Keratinocyte (primary cell): Measurements from ENCODE around the gene TMEM26. TPM values are rescaled to one million over a fixed set of nuclear protein-coding genes. Genes with fewer than 3 reads are reported as not detected.

ENCODE experiments used
- DNase-seq: peaks from one replicate; pipeline ENCODE4 v3.0.0-alpha.2; 2011; ENCODE audit warnings: low read depth, missing footprints, low spot score
- FAIRE-seq: peaks from 2 replicates; lab custom pipeline; 2011; peaks lifted over from hg19 to GRCh38; lab: Jason Lieb, UNC
- H2AFZ ChIP-seq: 2 replicates; pipeline ENCODE4 v1.6.0; 2012; ENCODE audit warnings: low read length, control low read depth, inconsistent platforms; ENCODE audit not compliant: control insufficient read depth
- H3K27ac ChIP-seq: 2 replicates; pipeline ENCODE4 v1.5.1; 2011; ENCODE audit warnings: low read length; ENCODE audit not compliant: control insufficient read depth, insufficient read depth
- H3K27me3 ChIP-seq: 3 replicates; pipeline ENCODE4 v1.6.0; 2011; ENCODE audit warnings: low read length; ENCODE audit not compliant: control insufficient read depth, insufficient read depth; ENCODE audit errors: extremely low read depth
- H3K36me3 ChIP-seq, 2 experiments: 2 replicates in 1 of 2; 3 replicates in 1 of 2; pipeline ENCODE4 v1.5.1; 2011; ENCODE audit warnings: low read length in 2 of 2, mild to moderate bottlenecking in 1 of 2; ENCODE audit not compliant: control insufficient read depth in 2 of 2, insufficient read depth in 2 of 2; ENCODE audit errors: extremely low read depth in 1 of 2
- H3K4me1 ChIP-seq: 3 replicates; pipeline ENCODE4 v1.5.1; 2011; ENCODE audit warnings: low read length; ENCODE audit not compliant: control insufficient read depth, insufficient read depth; ENCODE audit errors: extremely low read depth
- H3K4me2 ChIP-seq: 3 replicates; pipeline ENCODE4 v1.6.0; 2011; ENCODE audit warnings: low read depth, low read length; ENCODE audit not compliant: control insufficient read depth, insufficient read depth; ENCODE audit errors: extremely low read depth
- H3K4me3 ChIP-seq, 3 experiments: fragments of 200-600 bp in 1 of 3; sonication (generic) in 1 of 3; 2 replicates in 2 of 3; 3 replicates in 1 of 3; pipeline ENCODE4 v1.5.1; 2011 to 2016; ENCODE audit warnings: low read length in 3 of 3, mild to moderate bottlenecking in 3 of 3, control low read depth in 2 of 3, inconsistent platforms in 1 of 3, low read depth in 1 of 3, mixed read lengths in 1 of 3, mixed run types in 1 of 3, moderate library complexity in 1 of 3; ENCODE audit not compliant: control insufficient read depth in 2 of 3, insufficient read depth in 2 of 3; ENCODE audit errors: extremely low read depth in 1 of 3
- H3K79me2 ChIP-seq: 2 replicates; pipeline ENCODE4 v1.6.0; 2012; ENCODE audit warnings: low read length; ENCODE audit not compliant: control insufficient read depth, insufficient read depth
- H3K9ac ChIP-seq: 3 replicates; pipeline ENCODE4 v1.6.0; 2011; ENCODE audit warnings: low read length; ENCODE audit not compliant: control insufficient read depth, insufficient read depth; ENCODE audit errors: extremely low read depth
- H3K9me1 ChIP-seq: 3 replicates; pipeline ENCODE4 v1.6.0; 2011; ENCODE audit warnings: low read length; ENCODE audit not compliant: control insufficient read depth, insufficient read depth; ENCODE audit errors: extremely low read depth
- H3K9me3 ChIP-seq: 2 replicates; pipeline ENCODE4 v1.5.1; 2012; ENCODE audit warnings: low read depth, low read length; ENCODE audit not compliant: control insufficient read depth
- H4K20me1 ChIP-seq: 3 replicates; pipeline ENCODE4 v1.6.0; 2011; ENCODE audit warnings: low read length; ENCODE audit not compliant: control insufficient read depth, insufficient read depth; ENCODE audit errors: extremely low read depth
- EZH2 ChIP-seq: IDR thresholded peaks from one replicate; pipeline ENCODE4 v1.6.1; 2012; ENCODE audit warnings: inconsistent platforms, mild to moderate bottlenecking, low read length, moderate library complexity
- dilution Hi-C: fragments of 300-500 bp; cut with MboI; formaldehyde crosslinking; loops from one replicate; pipeline ENCODE4 v1.7.0; 2020; ENCODE audit warnings: low sequenced_read_pairs; ENCODE audit not compliant: extremely low pct_ligation_motif_present
- polyA plus RNA-seq, 5 experiments: library from polyadenylated mRNA; depleted of rRNA in 3 of 5; stranded (reverse) in 3 of 5; stranded (forward) in 1 of 5; unstranded in 1 of 5; fragments of >200 nt; gene quantifications; 1 replicate in 1 of 5; 2 replicates in 3 of 5; 3 replicates in 1 of 5; pipeline versions ENCODE4 v1.2.1 to v1.2.3, GENCODE V29; 2011 to 2012; ENCODE audit warnings: missing spikeins in 2 of 5, low read depth in 1 of 5, low replicate concordance in 1 of 5
- TF ChIP-seq, protein P1 (sequence below), 3 experiments: IDR thresholded peaks in 1 of 3; conservative IDR thresholded peaks in 1 of 3; optimal IDR thresholded peaks in 1 of 3; 2 replicates in 2 of 3; 3 replicates in 1 of 3; pipeline versions ENCODE3 to v1.5.1; 2011; ENCODE audit warnings: low read length in 3 of 3, mild to moderate bottlenecking in 3 of 3, moderate library complexity in 2 of 3, control low read depth in 1 of 3, inconsistent platforms in 1 of 3; ENCODE audit not compliant: insufficient read depth in 2 of 3; ENCODE audit errors: extremely low read depth in 1 of 3

The TMEM26 gene
- polyA plus RNA-seq, 1 donor (not counting 4 experiments of a cell fraction or from before 2014, with no cell fraction given): not detected

- Histone ChIP-seq H3K4me2 (no peak overlapping the region), H3K9ac (no peak overlapping the region), H3K9me3 (no peaks in the 10 kb centered on the region), H3K36me3 (no peaks in the 10 kb centered on the region), H3K9me1 (no peaks in the 10 kb centered on the region), H3K27ac (no peak overlapping the region), H3K79me2 (no peaks in the 10 kb centered on the region), H2AFZ (no peak overlapping the region), H3K4me3 (no peak overlapping the region), H3K4me1 (no peaks in the 10 kb centered on the region), H3K27me3 (no peaks in the 10 kb centered on the region), H4K20me1 (no peaks in the 10 kb centered on the region)
- TF ChIP-seq, protein P1, sequence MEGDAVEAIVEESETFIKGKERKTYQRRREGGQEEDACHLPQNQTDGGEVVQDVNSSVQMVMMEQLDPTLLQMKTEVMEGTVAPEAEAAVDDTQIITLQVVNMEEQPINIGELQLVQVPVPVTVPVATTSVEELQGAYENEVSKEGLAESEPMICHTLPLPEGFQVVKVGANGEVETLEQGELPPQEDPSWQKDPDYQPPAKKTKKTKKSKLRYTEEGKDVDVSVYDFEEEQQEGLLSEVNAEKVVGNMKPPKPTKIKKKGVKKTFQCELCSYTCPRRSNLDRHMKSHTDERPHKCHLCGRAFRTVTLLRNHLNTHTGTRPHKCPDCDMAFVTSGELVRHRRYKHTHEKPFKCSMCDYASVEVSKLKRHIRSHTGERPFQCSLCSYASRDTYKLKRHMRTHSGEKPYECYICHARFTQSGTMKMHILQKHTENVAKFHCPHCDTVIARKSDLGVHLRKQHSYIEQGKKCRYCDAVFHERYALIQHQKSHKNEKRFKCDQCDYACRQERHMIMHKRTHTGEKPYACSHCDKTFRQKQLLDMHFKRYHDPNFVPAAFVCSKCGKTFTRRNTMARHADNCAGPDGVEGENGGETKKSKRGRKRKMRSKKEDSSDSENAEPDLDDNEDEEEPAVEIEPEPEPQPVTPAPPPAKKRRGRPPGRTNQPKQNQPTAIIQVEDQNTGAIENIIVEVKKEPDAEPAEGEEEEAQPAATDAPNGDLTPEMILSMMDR (optimal IDR thresholded peaks at IDR 0.05 in 1 of 3, IDR thresholded peaks at IDR 0.05 in 1 of 3, conservative IDR thresholded peaks at IDR 0.05 in 1 of 3; ENCODE audit: extremely low read depth in 1 of 3, insufficient read depth in 2 of 3, low read length in 3 of 3): no peak
- TF ChIP-seq EZH2: no peak
- dilution Hi-C loops: no loop called here
- DNase-seq (no peak), FAIRE-seq (no peak)
Observed at GRCh38 chr10:61415824-61416223, 37.4 kb downstream of the TMEM26 start.

GRCh38 chr10:61411706-61412105, 41.5 kb downstream of the TMEM26 start:
- no peak overlapping the region for H3K9ac ChIP-seq
- H3K79me2 ChIP-seq: no peaks in the 10 kb centered on the region
- DNase-seq: no peak
- no peak overlapping the region for H2AFZ ChIP-seq
- no peaks in the 10 kb centered on the region for H4K20me1 ChIP-seq
- no peaks in the 10 kb centered on the region for H3K27me3 ChIP-seq
- no peaks in the 10 kb centered on the region for H3K9me1 ChIP-seq
- no peaks in the 10 kb centered on the region for H3K9me3 ChIP-seq
- no peaks in the 10 kb centered on the region for H3K36me3 ChIP-seq
- no peaks in the 10 kb centered on the region for H3K4me1 ChIP-seq
- dilution Hi-C loops: no loop called here
- no peak for TF ChIP-seq EZH2
- TF ChIP-seq, protein P1 (optimal IDR thresholded peaks at IDR 0.05 in 1 of 3, IDR thresholded peaks at IDR 0.05 in 1 of 3, conservative IDR thresholded peaks at IDR 0.05 in 1 of 3; ENCODE audit: extremely low read depth in 1 of 3, insufficient read depth in 2 of 3, low read length in 3 of 3): no peak
- FAIRE-seq: no peak
- no peak overlapping the region for H3K27ac ChIP-seq
- H3K4me2 ChIP-seq: no peak overlapping the region
- H3K4me3 ChIP-seq: no peak overlapping the region
